Kidney (tissue), 14 donors: ENCODE data around the gene POC1B. TPM values are rescaled to one million over a fixed set of nuclear protein-coding genes. Genes with fewer than 3 reads are reported as not detected.
"Not testable (repeated sequence)": the region's sequence is repeated elsewhere in the genome, so short reads cannot be mapped to it uniquely, and the experiment has no call there.

Experiments
- DNase-seq, 5 donors: peaks; one replicate each; pipeline ENCODE4 v3.0.0-alpha.2; 2013 to 2020
- FAIRE-seq: peaks from 2 replicates; lab custom pipeline; 2012; peaks lifted over from hg19 to GRCh38; lab: Jason Lieb, UNC
- H3K27ac ChIP-seq, 2 donors: one replicate each; pipeline ENCODE4 v1.7.0; 2013; ENCODE audit warnings: low read depth in 2 of 2, low read length in 2 of 2, inconsistent platforms in 1 of 2
- H3K27me3 ChIP-seq: one replicate; pipeline ENCODE4 v1.7.1; 2013; ENCODE audit warnings: low read length, inconsistent platforms; ENCODE audit not compliant: control insufficient read depth, insufficient read depth
- H3K36me3 ChIP-seq, 3 donors: one replicate each; pipeline versions ENCODE4 v1.7.0 to v1.7.1; 2013; ENCODE audit warnings: low read length in 3 of 3, control low read depth in 1 of 3, inconsistent platforms in 1 of 3; ENCODE audit not compliant: insufficient read depth in 3 of 3, control insufficient read depth in 2 of 3
- H3K4me1 ChIP-seq, 3 donors: one replicate each; pipeline versions ENCODE4 v1.7.0 to v1.7.1; 2013; ENCODE audit warnings: low read length in 3 of 3, inconsistent platforms in 1 of 3, low read depth in 1 of 3; ENCODE audit not compliant: control insufficient read depth in 2 of 3, insufficient read depth in 2 of 3
- H3K4me3 ChIP-seq, 3 donors: one replicate each; pipeline versions ENCODE4 v1.7.0 to v1.8.1; 2013; ENCODE audit warnings: low read length in 3 of 3, control low read depth in 1 of 3, inconsistent platforms in 1 of 3
- H3K9ac ChIP-seq, 3 donors: one replicate each; pipeline versions ENCODE4 v1.7.0 to v1.7.1; 2013; ENCODE audit warnings: low read length in 3 of 3, control low read depth in 1 of 3, inconsistent platforms in 1 of 3
- H3K9me3 ChIP-seq, 3 donors: one replicate each; pipeline versions ENCODE4 v1.7.0 to v1.7.1; 2013; ENCODE audit warnings: low read length in 3 of 3, control low read depth in 1 of 3, inconsistent platforms in 1 of 3; ENCODE audit not compliant: control insufficient read depth in 2 of 3, insufficient read depth in 1 of 3
- intact Hi-C: fragments of 100-400 bp; cut with DNase I; formaldehyde crosslinking; loops from one replicate; pipeline ENCODE4 v1.11.1; 2022
- polyA plus RNA-seq: library from polyadenylated mRNA; stranded (reverse); fragments of 350-450 nt; fragmentation: Illumina TruSeq; extraction: RNeasy Lipid Tissue Mini Kit (QIAGEN cat#74804); gene quantifications from one replicate; pipeline ENCODE4 v1.2.3, GENCODE V29; 2014; ENCODE audit warnings: low read depth, low replicate concordance; ENCODE audit not compliant: insufficient read depth
- total RNA-seq: library from RNA; stranded (reverse); fragmentation: NEBNext Ultra II Directional; extraction: Animal tissue kit (Norgen Biotek cat#: 25700); gene quantifications from one replicate; pipeline ENCODE4 v1.2.1, GENCODE V29; 2021
- TF ChIP-seq, protein P1 (sequence below): IDR thresholded peaks from 3 replicates; pipeline ENCODE4 v1.5.1; 2012; ENCODE audit warnings: mild to moderate bottlenecking, moderate library complexity, borderline replicate concordance; ENCODE audit not compliant: insufficient read depth; ENCODE audit errors: extremely low read depth
- donor health status: control.
- donor health status: control.
- donor health status: control.
- donor health status: control.
- donor health status: control.
- donor health status: DM: yes; HTN: yes; CAD: no.
- donor health status: Normal renal cell carcinoma (clear cell type).

The POC1B gene
- total and polyA plus RNA-seq, 2 donors from 2014 or later: 11.7 to 16.7 TPM

DNA sequence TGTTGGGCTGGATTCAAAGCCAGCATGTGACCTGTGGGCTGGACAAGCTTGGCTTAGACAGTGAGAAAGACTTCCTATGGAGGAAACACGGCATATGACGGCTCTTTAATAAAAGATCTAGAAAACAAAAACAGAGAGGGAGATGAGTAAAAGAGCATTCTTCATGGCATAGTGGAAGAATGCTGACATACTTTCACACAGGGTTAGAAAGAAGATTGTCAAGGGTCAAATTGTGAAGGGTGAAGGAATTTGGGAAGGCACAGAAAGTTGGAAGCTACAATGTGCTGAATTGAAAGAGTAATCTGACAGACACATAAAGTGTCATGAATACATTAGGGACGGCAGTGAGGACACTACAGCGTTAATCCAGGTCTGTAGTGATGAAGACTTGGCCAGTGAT, 64.7 kb downstream of the POC1B start:
- H3K9ac ChIP-seq: no peak overlapping the region
- no peak for FAIRE-seq
- TF ChIP-seq, protein P1, sequence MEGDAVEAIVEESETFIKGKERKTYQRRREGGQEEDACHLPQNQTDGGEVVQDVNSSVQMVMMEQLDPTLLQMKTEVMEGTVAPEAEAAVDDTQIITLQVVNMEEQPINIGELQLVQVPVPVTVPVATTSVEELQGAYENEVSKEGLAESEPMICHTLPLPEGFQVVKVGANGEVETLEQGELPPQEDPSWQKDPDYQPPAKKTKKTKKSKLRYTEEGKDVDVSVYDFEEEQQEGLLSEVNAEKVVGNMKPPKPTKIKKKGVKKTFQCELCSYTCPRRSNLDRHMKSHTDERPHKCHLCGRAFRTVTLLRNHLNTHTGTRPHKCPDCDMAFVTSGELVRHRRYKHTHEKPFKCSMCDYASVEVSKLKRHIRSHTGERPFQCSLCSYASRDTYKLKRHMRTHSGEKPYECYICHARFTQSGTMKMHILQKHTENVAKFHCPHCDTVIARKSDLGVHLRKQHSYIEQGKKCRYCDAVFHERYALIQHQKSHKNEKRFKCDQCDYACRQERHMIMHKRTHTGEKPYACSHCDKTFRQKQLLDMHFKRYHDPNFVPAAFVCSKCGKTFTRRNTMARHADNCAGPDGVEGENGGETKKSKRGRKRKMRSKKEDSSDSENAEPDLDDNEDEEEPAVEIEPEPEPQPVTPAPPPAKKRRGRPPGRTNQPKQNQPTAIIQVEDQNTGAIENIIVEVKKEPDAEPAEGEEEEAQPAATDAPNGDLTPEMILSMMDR: no peak

DNA sequence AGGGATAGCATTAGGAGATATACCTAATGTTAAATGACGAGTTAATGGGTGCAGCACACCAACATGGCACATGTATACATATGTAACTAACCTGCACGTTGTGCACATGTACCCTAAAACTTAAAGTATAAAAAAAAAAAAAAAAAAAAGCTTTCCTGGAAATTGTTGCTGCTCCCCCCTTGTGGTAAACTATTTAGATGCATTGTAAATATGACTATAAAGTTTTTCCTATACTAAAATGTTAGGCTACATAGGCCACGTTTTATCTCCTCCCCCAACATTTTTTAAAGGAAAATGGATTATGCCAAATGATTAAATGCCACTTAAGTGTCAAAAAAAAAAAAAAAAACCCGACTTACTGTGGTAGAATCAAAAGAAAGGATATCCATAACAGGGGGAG, 66.6 kb downstream of the POC1B start:
- H3K36me3 ChIP-seq, H3K27ac ChIP-seq, H3K9me3 ChIP-seq, H3K27me3 ChIP-seq, H3K4me3 ChIP-seq, H3K9ac ChIP-seq, DNase-seq, FAIRE-seq, H3K4me1 ChIP-seq, intact Hi-C loops: not testable (repeated sequence)

More for the DNA sequence above, 64.7 kb downstream of the POC1B start:
- H3K4me3 ChIP-seq: peak overlapping the region in 2 of 3 donors; percentile 0 to 43
- no peaks in the 10 kb centered on the region for H3K9me3 ChIP-seq
- H3K27me3 ChIP-seq: no peaks in the 10 kb centered on the region
- peak overlapping the region; percentile 1 to 56 for H3K27ac ChIP-seq
- peaks cover 0 to 3% (median 0%) of the 10 kb centered on the region in 3 donors for H3K4me1 ChIP-seq
- DNase-seq: no peak
- H3K36me3 ChIP-seq: no peaks in the 10 kb centered on the region
- intact Hi-C loops: loop anchor here (5.0 to 10.0 kb wide), 2 partner anchors 409 to 446 kb away; no protein-coding TSS in a partner anchor

DNA sequence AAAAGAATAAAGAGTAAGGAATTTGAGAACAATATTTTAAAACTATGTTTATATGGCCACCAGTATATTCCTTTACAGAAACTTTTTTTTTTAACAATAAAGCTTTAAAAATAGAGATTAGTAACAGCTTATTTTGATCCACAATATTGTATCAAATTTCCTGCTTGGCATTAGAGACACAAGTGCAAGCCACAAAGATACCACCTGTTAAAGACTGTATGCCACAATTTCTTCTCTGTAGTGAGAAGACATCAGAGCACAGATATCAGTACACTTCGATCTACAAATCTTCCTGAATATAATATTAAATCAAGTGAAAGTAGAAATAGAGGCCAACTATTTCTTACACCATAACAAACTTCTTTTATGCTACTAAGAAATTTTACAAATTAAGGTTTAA, 69.3 kb downstream of the POC1B start:
- TF ChIP-seq, protein P1: no peak
- Histone ChIP-seq H3K27me3 (no peaks in the 10 kb centered on the region), H3K36me3 (no peaks in the 10 kb centered on the region), H3K27ac (no peak overlapping the region), H3K9me3 (no peaks in the 10 kb centered on the region), H3K4me1 (peaks cover 6 to 21% (median 15%) of the 10 kb centered on the region in 3 donors), H3K9ac (no peak overlapping the region), H3K4me3 (no peak overlapping the region)
- DNase-seq (no peak), FAIRE-seq (no peak)
- intact Hi-C loops: no loop called here

DNA sequence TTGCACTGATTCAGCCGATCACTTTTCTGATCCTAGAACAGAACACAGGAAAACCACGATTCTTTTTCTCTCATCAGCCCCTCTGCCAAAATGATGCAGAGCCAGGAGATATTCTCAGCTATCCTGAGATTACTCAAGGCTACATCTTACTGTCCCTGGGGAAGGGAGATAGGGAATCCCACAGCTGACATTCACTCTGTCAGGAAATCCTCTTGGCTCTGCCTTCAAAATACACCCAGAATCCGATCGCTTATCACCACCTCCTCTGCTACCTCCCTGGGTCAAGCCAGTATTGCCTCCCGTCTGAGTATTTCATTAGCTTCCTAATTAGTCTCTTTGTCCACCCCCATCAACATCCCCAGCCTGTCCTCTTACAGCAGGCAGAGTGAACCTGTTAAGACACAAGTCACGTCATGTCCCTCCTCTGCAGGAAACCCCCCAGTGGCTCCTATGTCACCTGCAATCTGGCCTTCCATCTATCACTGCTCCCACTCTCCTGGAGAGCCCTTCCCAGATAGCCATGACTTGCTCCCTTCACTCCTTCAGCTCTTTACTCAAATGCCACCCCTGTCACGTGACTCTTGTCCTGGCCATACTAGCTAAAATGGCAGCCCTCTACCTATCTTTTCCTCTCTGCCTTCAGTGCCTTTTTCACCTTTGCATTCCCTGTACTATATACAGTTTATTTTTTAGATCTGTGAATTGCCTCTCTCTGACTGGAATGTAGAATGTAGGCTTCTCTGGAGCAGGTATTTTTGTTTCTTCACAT, 71.6 kb downstream of the POC1B start:
- Histone ChIP-seq H3K9me3 (no peaks in the 10 kb centered on the region), H3K4me3 (no peak overlapping the region), H3K27me3 (no peaks in the 10 kb centered on the region), H3K4me1 (peaks cover 6 to 25% (median 16%) of the 10 kb centered on the region in 3 donors), H3K27ac (peak overlapping the region; percentile 18 to 48), H3K36me3 (no peaks in the 10 kb centered on the region), H3K9ac (no peak overlapping the region)
- FAIRE-seq (no peak), DNase-seq (peak in 1 of 5 donors; percentile 28)
- intact Hi-C loops: loop anchor here (5.0 kb wide), 1 partner anchor 397 kb away; no protein-coding TSS in a partner anchor
- TF ChIP-seq, protein P1: no peak
